HepG2 (cell line): ENCODE measurements around the gene BANP. TPM values are rescaled to one million over a fixed set of nuclear protein-coding genes. Genes with fewer than 3 reads are reported as not detected.

ENCODE experiments used
- BCLAF1 ChIP-seq: fragments of 450-650 bp; IDR thresholded peaks from 2 replicates; pipeline ENCODE4 v1.6.1; 2017; ENCODE audit warnings: mild to moderate bottlenecking
- BRD4 ChIP-seq: sonication (generic); formaldehyde crosslinking; IDR thresholded peaks from 2 replicates; pipeline ENCODE4 v1.4.0; 2020; ENCODE audit warnings: missing genetic modification reagents
- CREB3 ChIP-seq: sonication (generic); formaldehyde crosslinking; IDR thresholded peaks from 2 replicates; pipeline ENCODE4 v1.5.0; 2020; ENCODE audit warnings: missing genetic modification reagents
- EZH2 ChIP-seq: conservative IDR thresholded peaks from 2 replicates; pipeline ENCODE4 v1.6.1; 2012; ENCODE audit warnings: mild to moderate bottlenecking, low read depth, low read length, moderate library complexity
- IKZF4 ChIP-seq: sonication (generic); formaldehyde crosslinking; IDR thresholded peaks from 2 replicates; pipeline ENCODE4 v1.5.1; 2020; ENCODE audit warnings: borderline replicate concordance, mild to moderate bottlenecking, low read depth, missing genetic modification reagents; ENCODE audit errors: not compliant biosample characterization
- MAFG ChIP-seq: sonication (generic); formaldehyde crosslinking; IDR thresholded peaks from 2 replicates; pipeline ENCODE4 v1.5.1; 2020; ENCODE audit warnings: mild to moderate bottlenecking, missing genetic modification reagents
- ZBTB34 ChIP-seq: sonication (generic); formaldehyde crosslinking; IDR thresholded peaks from 2 replicates; pipeline ENCODE4 v1.8.0; 2022; ENCODE audit warnings: mild to moderate bottlenecking, missing genetic modification reagents
- ZNF143 ChIP-seq: sonication (generic); formaldehyde crosslinking; IDR thresholded peaks from 2 replicates; pipeline ENCODE4 v1.4.0; 2020; ENCODE audit warnings: missing genetic modification reagents
- ZNF160 ChIP-seq: sonication (generic); formaldehyde crosslinking; IDR thresholded peaks from 2 replicates; pipeline ENCODE4 v1.8.0; 2022; ENCODE audit warnings: mild to moderate bottlenecking, inconsistent platforms, missing genetic modification reagents
- polyA plus RNA-seq, 8 experiments: library from polyadenylated mRNA; depleted of rRNA in 3 of 8; stranded (reverse) in 7 of 8; unstranded in 1 of 8; fragments of >200 nt; fragmentation: Illumina TruSeq in 4 of 8; extraction: Trizol in 4 of 8; gene quantifications; 2 replicates each; pipeline versions ENCODE4 v1.2.1 to v1.2.3, GENCODE V29; 2011 to 2016; ENCODE audit warnings: low read depth in 4 of 8, missing spikeins in 1 of 8, mixed read lengths in 1 of 8; ENCODE audit not compliant: insufficient read depth in 1 of 8
- total RNA-seq, 5 experiments: library from RNA; depleted of rRNA; stranded (reverse); fragments of >200 nt; fragmentation: Illumina TruSeq; extraction: Trizol; gene quantifications; 2 replicates each; pipeline ENCODE4 v1.2.3, GENCODE V29; 2016; ENCODE audit warnings: low read depth in 1 of 5
- TF ChIP-seq, protein P1 (sequence below): sonication (generic); formaldehyde crosslinking; IDR thresholded peaks from 2 replicates; pipeline ENCODE4 v1.4.0; 2020; ENCODE audit warnings: missing genetic modification reagents, borderline replicate concordance
- TF ChIP-seq, protein P2 (sequence below): sonication (generic); formaldehyde crosslinking; IDR thresholded peaks from 2 replicates; pipeline ENCODE4 v1.5.0; 2020; ENCODE audit warnings: mild to moderate bottlenecking, missing genetic modification reagents, borderline replicate concordance

The BANP gene
- total and polyA plus RNA-seq, 2 of the 13 experiments (the other 11 are each of a cell fraction or from before 2014, with no cell fraction given) = 20.2 to 23.8 TPM

DNA sequence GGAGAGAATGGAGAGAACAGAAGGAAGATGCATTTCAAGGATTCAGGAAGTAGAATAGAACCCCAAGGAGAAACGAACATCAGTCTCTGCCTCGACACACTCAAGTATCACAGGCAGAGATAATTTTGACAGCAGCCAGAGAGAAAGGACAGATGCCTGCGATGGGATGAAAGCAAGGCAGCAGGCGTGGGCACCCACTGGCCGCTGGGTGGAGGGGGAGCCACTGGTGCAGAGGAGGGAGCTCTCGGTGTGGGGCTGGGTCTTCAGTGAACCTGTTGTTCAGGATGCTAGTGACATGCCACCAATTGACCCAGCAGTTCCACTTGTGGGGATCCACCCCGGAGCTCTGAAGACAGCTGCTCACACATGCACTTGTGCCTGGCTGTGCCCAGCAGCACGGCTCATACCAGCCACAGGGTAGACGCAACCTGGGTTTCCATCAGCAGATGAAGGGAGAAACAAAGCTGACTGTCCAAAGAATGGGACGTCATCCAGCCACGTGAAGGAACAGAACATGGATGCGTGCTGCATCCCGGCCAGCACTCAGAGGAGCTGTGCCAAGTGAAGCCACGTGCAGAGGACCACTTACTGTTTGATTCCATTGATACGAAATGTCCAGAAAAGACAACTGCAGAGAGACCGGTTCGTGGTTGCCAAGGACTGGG is 127.0 kb downstream of the BANP start (continued):
- TF ChIP-seq BCLAF1 = no peak
- TF ChIP-seq CREB3 (CRISPR knock-in tag) = no peak
- TF ChIP-seq EZH2 = no peak
- no peak for TF ChIP-seq MAFG (CRISPR knock-in tag)
- TF ChIP-seq, protein P1, sequence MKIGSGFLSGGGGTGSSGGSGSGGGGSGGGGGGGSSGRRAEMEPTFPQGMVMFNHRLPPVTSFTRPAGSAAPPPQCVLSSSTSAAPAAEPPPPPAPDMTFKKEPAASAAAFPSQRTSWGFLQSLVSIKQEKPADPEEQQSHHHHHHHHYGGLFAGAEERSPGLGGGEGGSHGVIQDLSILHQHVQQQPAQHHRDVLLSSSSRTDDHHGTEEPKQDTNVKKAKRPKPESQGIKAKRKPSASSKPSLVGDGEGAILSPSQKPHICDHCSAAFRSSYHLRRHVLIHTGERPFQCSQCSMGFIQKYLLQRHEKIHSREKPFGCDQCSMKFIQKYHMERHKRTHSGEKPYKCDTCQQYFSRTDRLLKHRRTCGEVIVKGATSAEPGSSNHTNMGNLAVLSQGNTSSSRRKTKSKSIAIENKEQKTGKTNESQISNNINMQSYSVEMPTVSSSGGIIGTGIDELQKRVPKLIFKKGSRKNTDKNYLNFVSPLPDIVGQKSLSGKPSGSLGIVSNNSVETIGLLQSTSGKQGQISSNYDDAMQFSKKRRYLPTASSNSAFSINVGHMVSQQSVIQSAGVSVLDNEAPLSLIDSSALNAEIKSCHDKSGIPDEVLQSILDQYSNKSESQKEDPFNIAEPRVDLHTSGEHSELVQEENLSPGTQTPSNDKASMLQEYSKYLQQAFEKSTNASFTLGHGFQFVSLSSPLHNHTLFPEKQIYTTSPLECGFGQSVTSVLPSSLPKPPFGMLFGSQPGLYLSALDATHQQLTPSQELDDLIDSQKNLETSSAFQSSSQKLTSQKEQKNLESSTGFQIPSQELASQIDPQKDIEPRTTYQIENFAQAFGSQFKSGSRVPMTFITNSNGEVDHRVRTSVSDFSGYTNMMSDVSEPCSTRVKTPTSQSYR (CRISPR knock-in tag) = no peak
- TF ChIP-seq ZNF160 (CRISPR knock-in tag) = no peak
- TF ChIP-seq ZNF143 (CRISPR knock-in tag) = no peak
- TF ChIP-seq BRD4 (CRISPR knock-in tag) = no peak
- TF ChIP-seq, protein P2, sequence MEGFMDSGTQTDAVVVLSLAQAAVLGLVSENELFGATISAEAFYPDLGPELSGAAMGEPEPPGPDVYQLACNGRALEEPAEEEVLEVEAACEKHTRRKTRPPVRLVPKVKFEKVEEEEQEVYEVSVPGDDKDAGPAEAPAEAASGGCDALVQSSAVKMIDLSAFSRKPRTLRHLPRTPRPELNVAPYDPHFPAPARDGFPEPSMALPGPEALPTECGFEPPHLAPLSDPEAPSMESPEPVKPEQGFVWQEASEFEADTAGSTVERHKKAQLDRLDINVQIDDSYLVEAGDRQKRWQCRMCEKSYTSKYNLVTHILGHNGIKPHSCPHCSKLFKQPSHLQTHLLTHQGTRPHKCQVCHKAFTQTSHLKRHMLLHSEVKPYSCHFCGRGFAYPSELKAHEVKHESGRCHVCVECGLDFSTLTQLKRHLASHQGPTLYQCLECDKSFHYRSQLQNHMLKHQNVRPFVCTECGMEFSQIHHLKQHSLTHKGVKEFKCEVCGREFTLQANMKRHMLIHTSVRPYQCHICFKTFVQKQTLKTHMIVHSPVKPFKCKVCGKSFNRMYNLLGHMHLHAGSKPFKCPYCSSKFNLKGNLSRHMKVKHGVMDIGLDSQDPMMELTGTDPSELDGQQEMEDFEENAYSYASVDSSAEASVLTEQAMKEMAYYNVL (CRISPR knock-in tag) = no peak
- TF ChIP-seq IKZF4 = no peak
- no peak for TF ChIP-seq ZBTB34 (CRISPR knock-in tag)
